Measurements from ENCODE around the gene CNTNAP5. TPM values are rescaled to one million over a fixed set of nuclear protein-coding genes. Genes with fewer than 3 reads are reported as not detected.

Gene CNTNAP5
- total and polyA plus RNA-seq, 9 of the 15 experiments (the other 6 are each of a cell fraction or from before 2014, with no cell fraction given): not detected

DNA sequence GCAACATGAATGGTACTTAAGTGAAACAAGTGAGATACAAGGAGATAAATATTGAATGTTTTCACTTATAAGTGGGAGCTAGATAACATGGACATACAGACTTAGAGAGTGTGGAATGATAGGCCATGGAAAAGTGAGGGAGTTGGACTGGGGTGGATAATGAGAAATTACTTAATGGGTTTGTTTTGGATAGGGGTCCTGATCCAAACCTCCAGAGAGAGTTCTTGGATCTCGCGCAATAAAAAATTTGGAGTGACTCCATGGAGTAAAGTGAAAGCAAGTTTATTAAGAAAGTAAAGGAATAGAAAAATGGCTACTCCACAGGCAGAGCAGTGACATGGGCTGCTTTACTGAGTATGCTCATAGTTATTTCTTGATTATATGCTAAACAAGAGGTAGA, 508.9 kb downstream of the CNTNAP5 start:
- no peaks in the 10 kb centered on the region for H3K9me1 ChIP-seq (ENCODE audit: control insufficient read depth, insufficient read depth, low read length)
- H3K9ac ChIP-seq (ENCODE audit: insufficient read depth in 1 of 2, low read depth in 2 of 2, low read length in 2 of 2): no peak overlapping the region
- H3K27me3 ChIP-seq (ENCODE audit: control insufficient read depth in 2 of 2, insufficient read depth in 2 of 2, low read length in 2 of 2): no peaks in the 10 kb centered on the region
- no peaks in the 10 kb centered on the region for H3K79me2 ChIP-seq (ENCODE audit: control insufficient read depth, insufficient read depth, low read length)
- no peak overlapping the region for H3K4me2 ChIP-seq (ENCODE audit: insufficient read depth, low read length)
- H3K9me3 ChIP-seq (replicated peaks; ENCODE audit: control insufficient read depth, insufficient read depth, low read depth, low read length): no peaks in the 10 kb centered on the region
- POLR2A ChIA-PET: interaction anchor here (0.6 kb wide), 1 partner anchor 85 kb away, joined by 3 read pairs; no protein-coding TSS in a partner anchor
- BruUV-seq (replicated peaks): no TSS peak
- no peaks in the 10 kb centered on the region for H3K36me3 ChIP-seq (ENCODE audit: control insufficient read depth, insufficient read depth, low read length)
- DNase-seq (ENCODE audit: extremely low read depth in 1 of 4, low spot score in 3 of 4) (no peak), ATAC-seq (no peak), FAIRE-seq (no peak)
- 20% methylated on average over 2 of the region's 2 CpGs for WGBS (ENCODE audit: insufficient coverage, low coverage, missing lambda C conversion rate)
- intact Hi-C loops (cut with micrococcal nuclease): no loop called here
- H3K27ac ChIP-seq (ENCODE audit: extremely low read depth, low read depth, low read length): no peak overlapping the region
- no peak overlapping the region for H3K4me3 ChIP-seq
- CTCF ChIA-PET (ENCODE audit: low intra/inter-chr PET ratio): no interaction called here
- no peaks in the 10 kb centered on the region for H4K20me1 ChIP-seq (replicated peaks; ENCODE audit: control insufficient read depth, insufficient read depth, low read length)
- no peak for TF ChIP-seq HMG20B (CRISPR knock-in tag; IDR thresholded peaks at IDR 0.05)
- TF ChIP-seq TFAM (CRISPR knock-in tag; conservative IDR thresholded peaks at IDR 0.05): no peak
- TF ChIP-seq, protein P1, sequence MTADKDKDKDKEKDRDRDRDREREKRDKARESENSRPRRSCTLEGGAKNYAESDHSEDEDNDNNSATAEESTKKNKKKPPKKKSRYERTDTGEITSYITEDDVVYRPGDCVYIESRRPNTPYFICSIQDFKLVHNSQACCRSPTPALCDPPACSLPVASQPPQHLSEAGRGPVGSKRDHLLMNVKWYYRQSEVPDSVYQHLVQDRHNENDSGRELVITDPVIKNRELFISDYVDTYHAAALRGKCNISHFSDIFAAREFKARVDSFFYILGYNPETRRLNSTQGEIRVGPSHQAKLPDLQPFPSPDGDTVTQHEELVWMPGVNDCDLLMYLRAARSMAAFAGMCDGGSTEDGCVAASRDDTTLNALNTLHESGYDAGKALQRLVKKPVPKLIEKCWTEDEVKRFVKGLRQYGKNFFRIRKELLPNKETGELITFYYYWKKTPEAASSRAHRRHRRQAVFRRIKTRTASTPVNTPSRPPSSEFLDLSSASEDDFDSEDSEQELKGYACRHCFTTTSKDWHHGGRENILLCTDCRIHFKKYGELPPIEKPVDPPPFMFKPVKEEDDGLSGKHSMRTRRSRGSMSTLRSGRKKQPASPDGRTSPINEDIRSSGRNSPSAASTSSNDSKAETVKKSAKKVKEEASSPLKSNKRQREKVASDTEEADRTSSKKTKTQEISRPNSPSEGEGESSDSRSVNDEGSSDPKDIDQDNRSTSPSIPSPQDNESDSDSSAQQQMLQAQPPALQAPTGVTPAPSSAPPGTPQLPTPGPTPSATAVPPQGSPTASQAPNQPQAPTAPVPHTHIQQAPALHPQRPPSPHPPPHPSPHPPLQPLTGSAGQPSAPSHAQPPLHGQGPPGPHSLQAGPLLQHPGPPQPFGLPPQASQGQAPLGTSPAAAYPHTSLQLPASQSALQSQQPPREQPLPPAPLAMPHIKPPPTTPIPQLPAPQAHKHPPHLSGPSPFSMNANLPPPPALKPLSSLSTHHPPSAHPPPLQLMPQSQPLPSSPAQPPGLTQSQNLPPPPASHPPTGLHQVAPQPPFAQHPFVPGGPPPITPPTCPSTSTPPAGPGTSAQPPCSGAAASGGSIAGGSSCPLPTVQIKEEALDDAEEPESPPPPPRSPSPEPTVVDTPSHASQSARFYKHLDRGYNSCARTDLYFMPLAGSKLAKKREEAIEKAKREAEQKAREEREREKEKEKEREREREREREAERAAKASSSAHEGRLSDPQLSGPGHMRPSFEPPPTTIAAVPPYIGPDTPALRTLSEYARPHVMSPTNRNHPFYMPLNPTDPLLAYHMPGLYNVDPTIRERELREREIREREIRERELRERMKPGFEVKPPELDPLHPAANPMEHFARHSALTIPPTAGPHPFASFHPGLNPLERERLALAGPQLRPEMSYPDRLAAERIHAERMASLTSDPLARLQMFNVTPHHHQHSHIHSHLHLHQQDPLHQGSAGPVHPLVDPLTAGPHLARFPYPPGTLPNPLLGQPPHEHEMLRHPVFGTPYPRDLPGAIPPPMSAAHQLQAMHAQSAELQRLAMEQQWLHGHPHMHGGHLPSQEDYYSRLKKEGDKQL (CRISPR knock-in tag; IDR thresholded peaks at IDR 0.05; ENCODE audit: borderline replicate concordance): no peak
- no peak for TF ChIP-seq BRF1 (IDR thresholded peaks at IDR 0.05; ENCODE audit: borderline replicate concordance, extremely low read depth, insufficient read length)
- no peak for TF ChIP-seq EWSR1 (IDR thresholded peaks at IDR 0.05; ENCODE audit: borderline replicate concordance, low read depth, partially characterized antibody)
- no peak for TF ChIP-seq CXXC5 (CRISPR knock-in tag; IDR thresholded peaks at IDR 0.05)
- TF ChIP-seq FOXJ2 (tag; IDR thresholded peaks at IDR 0.05): no peak
- TF ChIP-seq NFRKB (IDR thresholded peaks at IDR 0.05; ENCODE audit: low read depth): no peak
- no peak for TF ChIP-seq ZNF561 (CRISPR knock-in tag; conservative IDR thresholded peaks at IDR 0.05)
- no peaks in the 10 kb centered on the region for H3K4me1 ChIP-seq (replicated peaks in 1 of 2; ENCODE audit: control insufficient read depth in 2 of 2, insufficient read depth in 2 of 2, low read length in 2 of 2)
- no peak overlapping the region for H2AFZ ChIP-seq (ENCODE audit: low read depth, low read length)
- in situ Hi-C loops (cut with MboI): no loop called here

Measured in K562 (cell line).